GM23338 (cell line): ENCODE data around the gene ZNF26. TPM values are rescaled to one million over a fixed set of nuclear protein-coding genes. Genes with fewer than 3 reads are reported as not detected.

ENCODE experiments used
- ATAC-seq: fragments of 200-7000 bp; cut with Tn5 transposase; 3 replicates; pipeline ENCODE4 v1.9.1; 2020
- DNase-seq: peaks from one replicate; pipeline ENCODE4 v3.0.0-alpha.2; 2015; ENCODE audit warnings: low spot score
- H2AFZ ChIP-seq: fragments of 200-600 bp; sonication (generic); 2 replicates; pipeline ENCODE4 v1.8.0; 2016; ENCODE audit warnings: antibody characterized with exemption, mild to moderate bottlenecking, moderate library complexity
- H3F3A ChIP-seq: fragments of 200-600 bp; sonication (generic); replicated peaks from 2 replicates; pipeline ENCODE4 v1.8.0; 2017; ENCODE audit warnings: antibody characterized with exemption, mixed run types, low read depth
- H3K27ac ChIP-seq: fragments of 200-600 bp; sonication (generic); 2 replicates; pipeline ENCODE4 v1.6.1; 2016; ENCODE audit warnings: low read depth
- H3K27me3 ChIP-seq: fragments of 200-600 bp; sonication (generic); 2 replicates; pipeline ENCODE4 v1.8.0; 2016; ENCODE audit warnings: mild to moderate bottlenecking, mixed run types, moderate library complexity; ENCODE audit not compliant: insufficient read depth
- H3K36me3 ChIP-seq: fragments of 200-600 bp; sonication (generic); 2 replicates; pipeline ENCODE4 v1.8.0; 2016; ENCODE audit warnings: mild to moderate bottlenecking; ENCODE audit not compliant: insufficient read depth
- H3K4me1 ChIP-seq: fragments of 200-600 bp; sonication (generic); 2 replicates; pipeline ENCODE4 v1.8.0; 2016; ENCODE audit warnings: mild to moderate bottlenecking, moderate library complexity; ENCODE audit not compliant: insufficient read depth
- H3K4me2 ChIP-seq: fragments of 200-600 bp; sonication (generic); 2 replicates; pipeline ENCODE4 v1.7.1; 2017; ENCODE audit warnings: mixed run types
- H3K4me3 ChIP-seq: fragments of 200-600 bp; sonication (generic); 2 replicates; pipeline ENCODE4 v1.6.1; 2016; ENCODE audit warnings: mixed run types
- H3K79me2 ChIP-seq: fragments of 200-600 bp; sonication (generic); replicated peaks from 2 replicates; pipeline ENCODE4 v1.8.0; 2017; ENCODE audit warnings: mild to moderate bottlenecking; ENCODE audit not compliant: insufficient read depth
- H3K9me2 ChIP-seq: fragments of 200-600 bp; sonication (generic); 2 replicates; pipeline ENCODE4 v1.8.0; 2017; ENCODE audit not compliant: insufficient read depth
- H4K20me1 ChIP-seq: fragments of 200-600 bp; sonication (generic); replicated peaks from 2 replicates; pipeline ENCODE4 v1.8.0; 2017; ENCODE audit warnings: mild to moderate bottlenecking; ENCODE audit not compliant: insufficient read depth
- H3K27ac Mint-ChIP-seq: 2 replicates; pipeline ENCODE4 v1.8.0; 2020; ENCODE audit warnings: inconsistent platforms, mild to moderate bottlenecking, moderate library complexity, mixed read lengths
- H3K27me3 Mint-ChIP-seq: 3 replicates; pipeline ENCODE4 v1.8.0; 2022; ENCODE audit warnings: low read depth, mild to moderate bottlenecking, moderate library complexity, mixed read lengths, inconsistent platforms; ENCODE audit not compliant: insufficient read depth, poor library complexity
- H3K36me3 Mint-ChIP-seq: 3 replicates; pipeline ENCODE4 v1.8.0; 2021; ENCODE audit warnings: low read depth, mild to moderate bottlenecking, inconsistent platforms, moderate library complexity, mixed read lengths
- H3K4me1 Mint-ChIP-seq: 3 replicates; pipeline ENCODE4 v1.8.0; 2020; ENCODE audit warnings: mild to moderate bottlenecking, inconsistent platforms, mixed read lengths
- H3K4me3 Mint-ChIP-seq: 3 replicates; pipeline ENCODE4 v1.8.0; 2021; ENCODE audit warnings: moderate library complexity, mild to moderate bottlenecking, inconsistent platforms, mixed read lengths
- H3K9me3 Mint-ChIP-seq: 3 replicates; pipeline ENCODE4 v1.8.0; 2020; ENCODE audit warnings: moderate library complexity, mild to moderate bottlenecking, inconsistent platforms, mixed read lengths
- EZH2phosphoT487 ChIP-seq: fragments of 200-600 bp; sonication (generic); IDR thresholded peaks from one replicate; pipeline ENCODE4 v1.8.1; 2018; ENCODE audit warnings: antibody characterized with exemption; ENCODE audit not compliant: unreplicated experiment
- POLR2AphosphoS5 ChIP-seq: IDR thresholded peaks from 2 replicates; pipeline ENCODE4 v1.6.1; 2016; ENCODE audit warnings: antibody characterized with exemption, low read depth
- ZNF114 ChIP-seq: fragments of 250-450 bp; sonication (Bioruptor Pico); IDR thresholded peaks from 2 replicates; pipeline ENCODE4 v1.5.0; 2020; ENCODE audit warnings: mild to moderate bottlenecking, moderate library complexity
- ZNF331 ChIP-seq: fragments of 250-450 bp; sonication (Bioruptor Pico); IDR thresholded peaks from 2 replicates; pipeline ENCODE4 v1.5.0; 2020; ENCODE audit warnings: low read depth, mild to moderate bottlenecking, moderate library complexity
- ZNF462 ChIP-seq: fragments of 250-450 bp; sonication (Bioruptor Pico); IDR thresholded peaks from 2 replicates; pipeline ENCODE4 v1.5.0; 2020; ENCODE audit warnings: mild to moderate bottlenecking, moderate library complexity
- polyA plus RNA-seq: library from polyadenylated mRNA; unstranded; fragments of >200 nt; fragmentation: Nextera tagmentation; extraction: Ambion mirVana; gene quantifications from 2 replicates; pipeline ENCODE4 v1.2.1, GENCODE V29; 2016
- total RNA-seq: library from RNA; depleted of rRNA; stranded (reverse); fragments of >200 nt; shearing (Covaris generic); gene quantifications from 2 replicates; pipeline ENCODE4 v1.2.3, GENCODE V29; 2014
- TF ChIP-seq, protein P1 (sequence below), 2 experiments: fragments of 200-600 bp in 1 of 2; sonication (generic) in 1 of 2; conservative IDR thresholded peaks; 2 replicates each; pipeline versions ENCODE4 v1.5.1 to v1.6.1; 2016 to 2017; ENCODE audit warnings: antibody characterized with exemption in 2 of 2, low read depth in 2 of 2, mild to moderate bottlenecking in 2 of 2, moderate library complexity in 1 of 2
- TF ChIP-seq, protein P2 (sequence below): IDR thresholded peaks from one replicate; pipeline ENCODE4 v1.6.1; 2018; ENCODE audit warnings: antibody characterized with exemption; ENCODE audit not compliant: unreplicated experiment

ZNF26 gene
- total and polyA plus RNA-seq, 2 experiments from 2014 or later, result 4.8 to 18.9 TPM

GRCh38 chr12:133046698-133047097 lies 60.5 kb downstream of the ZNF26 start (continued):
- no peak for TF ChIP-seq ZNF462 (CRISPR knock-in tag)

DNA sequence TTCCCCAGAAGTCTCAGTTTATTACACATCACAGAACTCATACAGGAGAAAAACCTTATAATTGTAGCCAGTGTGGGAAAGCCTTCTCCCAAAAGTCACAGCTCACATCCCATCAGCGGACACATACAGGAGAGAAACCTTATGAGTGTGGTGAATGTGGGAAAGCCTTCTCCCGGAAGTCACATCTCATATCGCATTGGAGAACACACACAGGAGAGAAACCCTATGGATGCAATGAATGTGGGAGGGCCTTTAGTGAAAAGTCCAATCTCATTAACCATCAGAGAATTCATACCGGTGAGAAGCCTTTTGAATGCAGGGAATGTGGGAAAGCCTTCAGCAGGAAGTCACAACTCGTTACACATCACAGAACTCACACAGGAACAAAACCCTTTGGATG lies 71.3 kb downstream of the ZNF26 start:
- Histone ChIP-seq H3K27me3 (no peaks in the 10 kb centered on the region), H3K4me2 (no peak overlapping the region), H3K36me3 (peaks cover 91% of the 10 kb centered on the region), H2AFZ (no peak overlapping the region), H4K20me1 (no peaks in the 10 kb centered on the region), H3K4me1 (no peaks in the 10 kb centered on the region), H3F3A (peaks cover 30% of the 10 kb centered on the region), H3K9me2 (no peaks in the 10 kb centered on the region), H3K4me3 (peak overlapping the region; percentile 13; the same call in 1 of the 2 replicates), H3K79me2 (no peaks in the 10 kb centered on the region), H3K27ac (no peak overlapping the region)
- Mint-ChIP-seq H3K36me3 (peaks cover 94% of the 10 kb centered on the region), H3K4me1 (no peaks in the 10 kb centered on the region), H3K9me3 (peaks cover 99% of the 10 kb centered on the region), H3K27me3 (peaks cover 24% of the 10 kb centered on the region), H3K4me3 (no peak overlapping the region), H3K27ac (no peak overlapping the region)
- ATAC-seq, result no peak
- DNase-seq, result peak; percentile 11
- TF ChIP-seq POLR2AphosphoS5, result no peak
- no peak for TF ChIP-seq ZNF331 (CRISPR knock-in tag)
- TF ChIP-seq, protein P1, sequence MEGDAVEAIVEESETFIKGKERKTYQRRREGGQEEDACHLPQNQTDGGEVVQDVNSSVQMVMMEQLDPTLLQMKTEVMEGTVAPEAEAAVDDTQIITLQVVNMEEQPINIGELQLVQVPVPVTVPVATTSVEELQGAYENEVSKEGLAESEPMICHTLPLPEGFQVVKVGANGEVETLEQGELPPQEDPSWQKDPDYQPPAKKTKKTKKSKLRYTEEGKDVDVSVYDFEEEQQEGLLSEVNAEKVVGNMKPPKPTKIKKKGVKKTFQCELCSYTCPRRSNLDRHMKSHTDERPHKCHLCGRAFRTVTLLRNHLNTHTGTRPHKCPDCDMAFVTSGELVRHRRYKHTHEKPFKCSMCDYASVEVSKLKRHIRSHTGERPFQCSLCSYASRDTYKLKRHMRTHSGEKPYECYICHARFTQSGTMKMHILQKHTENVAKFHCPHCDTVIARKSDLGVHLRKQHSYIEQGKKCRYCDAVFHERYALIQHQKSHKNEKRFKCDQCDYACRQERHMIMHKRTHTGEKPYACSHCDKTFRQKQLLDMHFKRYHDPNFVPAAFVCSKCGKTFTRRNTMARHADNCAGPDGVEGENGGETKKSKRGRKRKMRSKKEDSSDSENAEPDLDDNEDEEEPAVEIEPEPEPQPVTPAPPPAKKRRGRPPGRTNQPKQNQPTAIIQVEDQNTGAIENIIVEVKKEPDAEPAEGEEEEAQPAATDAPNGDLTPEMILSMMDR (conservative IDR thresholded peaks at IDR 0.05; ENCODE audit: low read depth in 2 of 2), result no peak
- TF ChIP-seq, protein P2, sequence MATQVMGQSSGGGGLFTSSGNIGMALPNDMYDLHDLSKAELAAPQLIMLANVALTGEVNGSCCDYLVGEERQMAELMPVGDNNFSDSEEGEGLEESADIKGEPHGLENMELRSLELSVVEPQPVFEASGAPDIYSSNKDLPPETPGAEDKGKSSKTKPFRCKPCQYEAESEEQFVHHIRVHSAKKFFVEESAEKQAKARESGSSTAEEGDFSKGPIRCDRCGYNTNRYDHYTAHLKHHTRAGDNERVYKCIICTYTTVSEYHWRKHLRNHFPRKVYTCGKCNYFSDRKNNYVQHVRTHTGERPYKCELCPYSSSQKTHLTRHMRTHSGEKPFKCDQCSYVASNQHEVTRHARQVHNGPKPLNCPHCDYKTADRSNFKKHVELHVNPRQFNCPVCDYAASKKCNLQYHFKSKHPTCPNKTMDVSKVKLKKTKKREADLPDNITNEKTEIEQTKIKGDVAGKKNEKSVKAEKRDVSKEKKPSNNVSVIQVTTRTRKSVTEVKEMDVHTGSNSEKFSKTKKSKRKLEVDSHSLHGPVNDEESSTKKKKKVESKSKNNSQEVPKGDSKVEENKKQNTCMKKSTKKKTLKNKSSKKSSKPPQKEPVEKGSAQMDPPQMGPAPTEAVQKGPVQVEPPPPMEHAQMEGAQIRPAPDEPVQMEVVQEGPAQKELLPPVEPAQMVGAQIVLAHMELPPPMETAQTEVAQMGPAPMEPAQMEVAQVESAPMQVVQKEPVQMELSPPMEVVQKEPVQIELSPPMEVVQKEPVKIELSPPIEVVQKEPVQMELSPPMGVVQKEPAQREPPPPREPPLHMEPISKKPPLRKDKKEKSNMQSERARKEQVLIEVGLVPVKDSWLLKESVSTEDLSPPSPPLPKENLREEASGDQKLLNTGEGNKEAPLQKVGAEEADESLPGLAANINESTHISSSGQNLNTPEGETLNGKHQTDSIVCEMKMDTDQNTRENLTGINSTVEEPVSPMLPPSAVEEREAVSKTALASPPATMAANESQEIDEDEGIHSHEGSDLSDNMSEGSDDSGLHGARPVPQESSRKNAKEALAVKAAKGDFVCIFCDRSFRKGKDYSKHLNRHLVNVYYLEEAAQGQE, result no peak
- TF ChIP-seq EZH2phosphoT487, result no peak
- TF ChIP-seq ZNF114 (CRISPR knock-in tag), result no peak
